ENCODE results near the gene TRAPPC12. TPM values are rescaled to one million over a fixed set of nuclear protein-coding genes. Genes with fewer than 3 reads are reported as not detected.
A peak's percentile ranks its signal among the peaks of the same experiment; 100 is the strongest.

TRAPPC12 gene
- total RNA-seq, 4 donors from 2014 or later = 125 to 157 (median 145) TPM

DNA sequence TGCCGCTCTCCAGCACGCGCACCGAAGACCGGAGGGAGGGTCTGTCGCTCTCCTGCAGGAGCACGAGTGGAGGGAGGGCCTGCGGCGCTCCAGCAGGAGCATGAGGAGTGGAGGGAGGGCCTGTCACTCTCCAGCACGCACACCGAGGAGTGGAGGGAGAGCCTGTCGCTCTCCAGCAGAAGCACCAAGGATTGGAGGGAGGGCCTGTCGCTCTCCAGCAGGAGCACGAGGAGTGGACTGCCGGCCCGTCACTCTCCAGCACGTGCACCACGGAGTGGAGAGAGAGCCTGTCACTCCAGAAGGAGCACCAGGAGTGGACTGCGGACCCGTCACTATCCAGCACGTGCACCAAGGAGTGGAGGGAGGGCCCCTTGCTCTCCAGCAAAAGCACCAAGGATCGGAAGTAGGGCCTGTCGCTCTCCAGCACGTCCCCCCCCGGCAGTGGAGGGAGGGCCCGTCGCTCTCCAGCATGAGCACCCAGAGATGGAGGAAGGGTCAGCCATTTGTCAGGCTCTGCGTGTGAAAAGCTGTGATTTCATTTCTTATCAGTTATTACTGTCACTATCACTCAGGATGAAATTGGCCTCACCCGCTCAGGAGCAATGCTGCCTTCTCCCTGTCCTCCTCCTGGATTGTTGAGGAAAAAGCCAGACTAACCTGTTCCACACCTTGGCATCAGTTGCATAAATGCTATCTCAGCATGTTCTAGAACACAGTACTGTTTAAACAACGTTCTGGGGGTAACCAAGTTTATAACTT lies 103.9 kb downstream of the TRAPPC12 start:
- Histone ChIP-seq H3K4me1 (peaks cover 0 to 15% (median 0%) of the 10 kb centered on the region in 4 donors), H3K36me3 (peaks cover 0 to 70% (median 0%) of the 10 kb centered on the region in 3 donors), H3K4me3 (no peak overlapping the region), H3K27ac (no peak overlapping the region), H3K27me3 (no peaks in the 10 kb centered on the region), H3K9me3 (peaks cover 0 to 3% (median 0%) of the 10 kb centered on the region in 4 donors)
- 77 to 90% methylated on average over 23 to 28 of the region's 30 CpGs for WGBS, 2 donors
- DNase-seq (ENCODE audit: low spot score in 2 of 2) = peak in 1 of 2 donors; percentile 14
- TF ChIP-seq, protein P1, sequence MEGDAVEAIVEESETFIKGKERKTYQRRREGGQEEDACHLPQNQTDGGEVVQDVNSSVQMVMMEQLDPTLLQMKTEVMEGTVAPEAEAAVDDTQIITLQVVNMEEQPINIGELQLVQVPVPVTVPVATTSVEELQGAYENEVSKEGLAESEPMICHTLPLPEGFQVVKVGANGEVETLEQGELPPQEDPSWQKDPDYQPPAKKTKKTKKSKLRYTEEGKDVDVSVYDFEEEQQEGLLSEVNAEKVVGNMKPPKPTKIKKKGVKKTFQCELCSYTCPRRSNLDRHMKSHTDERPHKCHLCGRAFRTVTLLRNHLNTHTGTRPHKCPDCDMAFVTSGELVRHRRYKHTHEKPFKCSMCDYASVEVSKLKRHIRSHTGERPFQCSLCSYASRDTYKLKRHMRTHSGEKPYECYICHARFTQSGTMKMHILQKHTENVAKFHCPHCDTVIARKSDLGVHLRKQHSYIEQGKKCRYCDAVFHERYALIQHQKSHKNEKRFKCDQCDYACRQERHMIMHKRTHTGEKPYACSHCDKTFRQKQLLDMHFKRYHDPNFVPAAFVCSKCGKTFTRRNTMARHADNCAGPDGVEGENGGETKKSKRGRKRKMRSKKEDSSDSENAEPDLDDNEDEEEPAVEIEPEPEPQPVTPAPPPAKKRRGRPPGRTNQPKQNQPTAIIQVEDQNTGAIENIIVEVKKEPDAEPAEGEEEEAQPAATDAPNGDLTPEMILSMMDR (IDR thresholded peaks at IDR 0.05) = peak in 1 of 5 experiments; percentile 55
- no peak for TF ChIP-seq POLR2A (IDR thresholded peaks at IDR 0.05)

DNA sequence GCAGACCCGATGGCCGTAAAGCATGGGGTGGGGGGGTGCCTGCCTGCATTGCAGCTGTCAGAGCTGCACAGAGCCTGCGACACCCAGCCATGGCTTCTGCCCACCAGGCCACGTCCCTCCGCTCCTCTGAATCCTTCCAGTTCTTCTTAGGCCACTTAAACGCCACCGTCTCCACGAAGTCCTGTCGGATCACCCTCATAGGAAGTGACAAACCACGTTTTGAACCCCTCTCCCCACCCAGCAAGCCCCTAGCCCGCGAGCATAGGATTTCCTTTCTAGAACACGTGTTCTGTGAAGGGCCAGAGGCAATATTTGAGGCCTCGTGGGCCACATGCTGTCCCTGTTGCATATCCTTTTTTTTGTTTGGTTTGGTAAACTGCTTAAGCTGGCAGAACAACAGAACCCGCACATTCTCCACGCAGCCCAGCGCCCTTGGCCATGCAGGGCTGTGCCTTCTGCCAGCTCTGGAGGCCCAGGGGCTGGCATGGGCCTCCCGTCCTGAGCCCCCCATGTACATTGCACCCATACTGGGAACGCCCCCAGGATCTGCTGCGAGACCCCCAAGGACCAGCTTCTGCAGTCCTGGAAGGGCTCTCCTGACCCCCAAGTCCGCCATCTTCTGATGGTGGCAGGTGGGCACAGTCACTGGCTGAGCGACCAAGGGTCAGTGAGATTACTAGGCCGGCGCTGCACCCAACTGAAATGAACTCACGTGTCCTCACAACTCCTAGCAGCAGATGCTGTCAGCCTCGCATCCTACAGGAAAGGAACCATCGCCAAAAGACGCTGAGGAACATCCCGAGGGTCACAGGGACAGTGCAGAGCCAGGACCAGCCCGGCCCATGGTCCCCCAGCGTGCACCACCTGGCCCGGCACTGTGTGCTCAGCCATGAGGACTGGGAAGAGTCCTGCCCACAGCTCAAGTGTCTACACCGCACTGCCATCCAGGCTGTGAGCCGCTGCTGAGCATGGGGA lies 104.8 kb downstream of the TRAPPC12 start:
- WGBS, 2 donors = 92 to 93% methylated on average over 31 to 34 of the region's 34 CpGs
- Histone ChIP-seq H3K27me3 (no peaks in the 10 kb centered on the region), H3K36me3 (peaks cover 0 to 62% (median 0%) of the 10 kb centered on the region in 3 donors), H3K4me3 (no peak overlapping the region), H3K27ac (no peak overlapping the region), H3K9me3 (peaks cover 0 to 3% (median 0%) of the 10 kb centered on the region in 4 donors), H3K4me1 (peaks cover 0 to 24% (median 0%) of the 10 kb centered on the region in 4 donors)
- TF ChIP-seq POLR2A (IDR thresholded peaks at IDR 0.05) (no peak), EP300 (IDR thresholded peaks at IDR 0.05) (no peak)
- TF ChIP-seq, protein P1 (IDR thresholded peaks at IDR 0.05) = no peak
- no peak for DNase-seq (ENCODE audit: low spot score in 2 of 2)

DNA sequence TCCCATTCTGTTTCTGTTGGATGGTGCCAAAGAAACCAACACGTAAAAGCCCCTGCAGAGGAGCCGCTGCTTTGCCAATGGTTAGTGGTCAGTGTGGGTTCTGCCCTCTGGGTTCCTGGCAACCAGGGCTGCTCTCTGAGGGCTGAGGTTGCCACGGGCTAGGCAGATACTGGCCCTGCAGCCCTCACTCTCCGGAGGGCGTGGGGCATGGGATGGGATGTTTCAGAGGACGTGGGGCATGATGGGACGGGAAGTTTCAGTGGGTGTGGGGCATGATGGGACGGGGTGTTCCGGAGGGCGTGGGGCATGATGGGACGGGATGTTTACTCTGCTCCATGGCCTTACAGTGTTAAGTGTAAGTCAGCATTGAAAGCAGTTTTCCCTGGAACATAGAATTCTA lies 105.7 kb downstream of the TRAPPC12 start:
- DNase-seq (ENCODE audit: low spot score in 2 of 2) = no peak
- no peak overlapping the region for H3K4me3 ChIP-seq
- peaks cover 0 to 3% (median 0%) of the 10 kb centered on the region in 4 donors for H3K9me3 ChIP-seq
- no peak overlapping the region for H3K27ac ChIP-seq
- H3K36me3 ChIP-seq = peaks cover 0 to 53% (median 0%) of the 10 kb centered on the region in 3 donors
- peaks cover 0 to 24% (median 0%) of the 10 kb centered on the region in 4 donors for H3K4me1 ChIP-seq
- H3K27me3 ChIP-seq = no peaks in the 10 kb centered on the region
- WGBS, 2 donors = 94 to 97% methylated on average over 11 of the region's 11 CpGs
- TF ChIP-seq, protein P1 (IDR thresholded peaks at IDR 0.05) = no peak
- TF ChIP-seq POLR2A (IDR thresholded peaks at IDR 0.05) (no peak), EP300 (IDR thresholded peaks at IDR 0.05) (no peak)

DNA sequence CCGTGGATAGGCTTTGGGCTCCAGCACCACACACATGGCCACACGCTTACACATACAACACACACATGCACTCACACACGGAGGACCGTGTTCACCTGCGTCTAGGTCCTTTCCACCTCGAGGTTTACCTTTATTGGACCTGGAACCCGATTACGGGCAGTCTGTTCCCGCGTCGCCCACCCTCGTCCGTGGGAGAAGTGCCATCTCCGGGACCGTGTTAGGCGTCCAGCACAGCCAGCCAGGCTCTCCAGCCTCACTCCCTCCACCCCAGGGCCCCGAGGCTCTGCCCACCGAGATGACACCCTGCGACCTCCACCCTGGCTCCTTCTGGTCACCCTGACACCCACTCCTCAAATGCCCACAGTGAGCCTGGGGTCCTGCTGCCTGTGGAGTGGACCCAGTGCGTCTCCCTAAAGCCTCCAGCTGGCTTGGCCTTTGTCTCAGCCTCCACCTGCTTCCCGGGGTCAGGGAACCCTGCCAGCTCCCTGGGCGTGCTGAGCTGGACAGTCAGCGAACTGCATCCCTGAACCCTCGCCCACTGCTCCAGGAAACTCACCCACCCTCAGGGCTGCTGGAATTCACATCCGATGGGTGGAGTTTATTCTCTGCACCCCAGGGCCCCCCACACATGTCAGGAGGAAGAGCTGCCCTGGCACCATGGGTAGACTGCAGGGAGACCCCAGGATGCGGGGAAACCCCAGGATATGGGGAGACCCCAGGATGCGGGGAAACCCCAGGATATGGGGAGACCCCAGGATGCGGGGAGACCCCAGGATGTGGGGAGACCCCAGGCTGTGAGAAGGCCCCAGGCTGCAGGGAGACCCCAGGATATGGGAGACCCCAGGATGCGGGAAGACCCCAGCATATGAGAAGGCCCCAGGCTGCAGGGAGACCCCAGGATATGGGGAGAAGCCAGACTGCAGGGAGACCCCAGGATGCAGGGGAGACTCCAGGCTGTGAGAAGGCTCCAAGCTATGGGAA lies 106.8 kb downstream of the TRAPPC12 start:
- Histone ChIP-seq H3K36me3 (peaks cover 0 to 53% (median 0%) of the 10 kb centered on the region in 3 donors), H3K4me3 (no peak overlapping the region), H3K9me3 (peaks cover 0 to 3% (median 0%) of the 10 kb centered on the region in 4 donors), H3K4me1 (peaks cover 0 to 24% (median 0%) of the 10 kb centered on the region in 4 donors), H3K27me3 (no peaks in the 10 kb centered on the region), H3K27ac (peak overlapping the region in 1 of 4 donors; percentile 25)
- 88 to 91% methylated on average over 28 to 29 of the region's 29 CpGs for WGBS, 2 donors
- TF ChIP-seq EP300 (IDR thresholded peaks at IDR 0.05) (no peak), POLR2A (IDR thresholded peaks at IDR 0.05) (no peak)
- TF ChIP-seq, protein P1 (IDR thresholded peaks at IDR 0.05) = no peak
- DNase-seq (ENCODE audit: low spot score in 2 of 2) = no peak

Measured in tibial nerve (tissue), 4 donors.